ENCODE measurements around the gene HELZ. TPM values are rescaled to one million over a fixed set of nuclear protein-coding genes. Genes with fewer than 3 reads are reported as not detected.
"Not testable (repeated sequence)": the region's sequence is repeated elsewhere in the genome, so short reads cannot be mapped to it uniquely, and the experiment has no call there.

The HELZ gene
- total RNA-seq, 2 donors from 2014 or later: 52.3 to 53.5 TPM

DNA sequence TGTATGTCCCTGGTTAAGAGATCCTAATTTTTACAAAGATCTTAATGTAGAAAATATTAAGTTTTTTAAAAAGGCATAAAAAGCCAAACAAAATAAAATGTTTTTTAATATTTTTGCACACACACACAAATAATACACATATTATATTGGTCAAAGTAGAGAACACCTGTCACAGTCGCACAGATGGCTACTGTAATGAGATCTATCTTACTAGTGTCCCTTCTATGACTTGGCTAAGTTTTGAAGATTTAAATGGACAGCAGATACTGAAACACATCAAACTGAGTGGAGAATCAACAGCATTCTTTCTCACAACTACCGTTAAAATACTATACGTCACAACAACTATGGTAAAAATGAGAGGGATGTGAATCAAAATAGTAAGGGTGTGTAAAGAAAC lies 83.4 kb downstream of the HELZ start:
- intact Hi-C loops (cut with DNase I): no loop called here
- no peak for DNase-seq (ENCODE audit: low spot score)

DNA sequence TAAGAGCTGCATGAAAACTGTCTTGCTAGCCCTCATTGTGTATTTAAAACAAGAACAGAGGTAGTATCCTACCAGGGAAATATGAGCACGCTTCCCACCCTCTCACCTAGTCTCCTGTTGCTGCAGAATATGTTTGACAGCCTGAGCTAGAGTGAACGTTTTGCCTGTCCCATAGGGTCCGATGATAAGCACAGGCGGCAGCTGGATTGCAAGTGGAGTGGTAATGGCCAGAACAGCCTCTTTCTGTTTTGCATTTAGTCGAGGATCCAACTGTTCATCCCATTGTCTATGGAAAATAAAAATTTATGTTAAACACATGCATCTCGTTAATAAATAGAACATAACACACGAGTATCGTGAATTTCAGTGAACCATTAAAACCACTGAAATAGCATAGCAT lies 84.2 kb downstream of the HELZ start:
- intact Hi-C loops (cut with DNase I): loop anchor here in 1 of 2 donors (1.0 kb wide), 1 partner anchor 30 kb away; no protein-coding TSS in a partner anchor

GRCh38 chr17:67157732-67158639 lies 87.0 kb downstream of the HELZ start:
- intact Hi-C loops (cut with DNase I): no loop called here
- DNase-seq (ENCODE audit: low spot score): no peak

More for the DNA sequence above, 84.2 kb downstream of the HELZ start:
- no peak for DNase-seq (ENCODE audit: low spot score)

GRCh38 chr17:67156269-67157199 lies 88.5 kb downstream of the HELZ start:
- no peak for DNase-seq (ENCODE audit: low spot score)
- intact Hi-C loops (cut with DNase I): no loop called here

- DNase-seq (ENCODE audit: low spot score): no peak
- intact Hi-C loops (cut with DNase I): no loop called here
Observed at GRCh38 chr17:67152824-67153223, 92.2 kb downstream of the HELZ start.

DNA sequence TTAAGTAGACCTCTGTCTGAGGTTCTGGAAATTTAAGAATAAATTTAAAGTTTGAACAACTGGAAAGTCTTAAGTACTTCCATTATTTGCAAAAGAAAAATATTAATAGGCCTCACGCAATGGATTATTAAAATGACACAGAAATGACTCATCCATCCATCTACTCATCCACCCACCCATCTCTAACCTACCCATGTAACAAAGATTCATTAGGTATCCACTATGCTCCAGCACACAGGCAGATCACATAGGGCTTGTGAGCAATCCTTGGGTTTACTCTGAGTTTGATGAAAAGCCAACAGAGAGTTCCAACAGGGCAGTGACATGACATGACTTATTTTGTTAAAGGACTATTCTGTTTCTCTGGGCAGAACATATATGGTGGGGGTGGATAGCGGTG lies 93.3 kb downstream of the HELZ start:
- intact Hi-C loops (cut with DNase I): no loop called here
- no peak for DNase-seq (ENCODE audit: low spot score)

GRCh38 chr17:67150826-67151225 lies 94.2 kb downstream of the HELZ start:
- no peak for DNase-seq (ENCODE audit: low spot score)
- intact Hi-C loops (cut with DNase I): no loop called here

GRCh38 chr17:67148352-67148751 lies 96.6 kb downstream of the HELZ start:
- intact Hi-C loops (cut with DNase I): no loop called here
- no peak for DNase-seq (ENCODE audit: low spot score)

GRCh38 chr17:67145183-67145805 lies 99.7 kb downstream of the HELZ start:
- DNase-seq (ENCODE audit: low spot score): no peak
- intact Hi-C loops (cut with DNase I): no loop called here

DNA sequence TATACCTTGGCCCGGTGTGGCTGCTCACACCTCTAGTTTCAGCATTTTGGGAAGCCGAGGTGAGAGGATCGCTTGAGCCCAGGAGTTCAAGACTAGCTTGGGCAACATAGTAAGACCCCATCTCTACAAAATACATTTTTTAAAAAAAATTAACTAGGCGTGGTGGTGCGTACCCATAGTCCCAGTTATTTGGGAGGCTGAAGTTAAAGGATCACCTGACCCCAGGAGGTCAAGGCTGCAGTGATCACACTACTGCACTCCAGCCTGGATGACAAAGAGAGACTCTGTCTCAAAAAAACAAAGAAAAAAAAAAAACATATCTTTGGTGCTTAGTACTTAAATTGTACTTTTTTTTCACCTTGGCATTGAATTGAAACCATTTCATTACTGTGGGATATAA lies 101.7 kb downstream of the HELZ start:
- intact Hi-C loops (cut with DNase I): no loop called here
- DNase-seq (ENCODE audit: low spot score): no peak

- DNase-seq (ENCODE audit: low spot score); intact Hi-C loops (cut with DNase I): not testable (repeated sequence)
Observed at GRCh38 chr17:67142030-67142429, 103.0 kb downstream of the HELZ start.

DNA sequence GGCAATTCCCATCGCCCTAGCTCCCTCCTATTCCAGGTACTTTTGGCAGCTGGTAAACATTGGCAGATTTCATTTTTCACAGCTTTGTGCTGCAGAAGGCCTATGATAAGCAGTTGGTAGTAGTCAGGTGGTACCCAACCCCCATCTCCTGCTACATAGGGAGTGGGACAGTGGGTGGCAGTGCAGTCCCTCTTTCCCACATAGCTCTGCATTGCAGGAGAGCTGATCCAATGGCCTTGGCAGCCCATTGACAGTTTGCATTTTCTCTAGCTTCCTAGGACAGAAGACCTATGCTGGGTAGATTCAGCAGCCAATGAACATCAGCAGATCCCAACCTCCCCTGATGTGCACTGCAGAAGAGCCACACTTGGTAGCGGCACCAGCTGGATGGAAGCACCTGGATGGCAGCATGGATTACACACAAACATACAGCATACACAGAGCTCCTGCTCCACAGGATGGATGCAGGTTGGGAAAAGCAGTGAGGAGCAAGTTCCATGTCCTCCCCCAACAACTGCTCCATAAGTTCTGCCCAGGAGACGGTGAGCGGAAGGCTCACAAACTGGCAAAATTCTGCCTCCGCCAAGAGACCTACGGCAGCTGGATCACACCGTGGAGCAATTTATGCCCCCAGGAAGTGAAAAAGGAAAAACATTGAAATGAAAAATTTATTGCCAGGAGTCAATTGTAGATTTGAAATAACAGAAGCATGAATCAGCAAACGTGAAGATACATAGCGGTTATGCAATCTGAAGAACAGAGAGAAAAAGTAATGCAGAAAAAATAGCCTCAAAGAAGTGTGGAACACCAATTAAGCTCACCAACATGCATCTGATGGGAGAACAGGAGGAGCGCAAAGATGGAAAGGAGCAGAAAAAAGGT lies 105.0 kb downstream of the HELZ start:
- no peak for DNase-seq (ENCODE audit: low spot score)
- intact Hi-C loops (cut with DNase I): no loop called here

DNA sequence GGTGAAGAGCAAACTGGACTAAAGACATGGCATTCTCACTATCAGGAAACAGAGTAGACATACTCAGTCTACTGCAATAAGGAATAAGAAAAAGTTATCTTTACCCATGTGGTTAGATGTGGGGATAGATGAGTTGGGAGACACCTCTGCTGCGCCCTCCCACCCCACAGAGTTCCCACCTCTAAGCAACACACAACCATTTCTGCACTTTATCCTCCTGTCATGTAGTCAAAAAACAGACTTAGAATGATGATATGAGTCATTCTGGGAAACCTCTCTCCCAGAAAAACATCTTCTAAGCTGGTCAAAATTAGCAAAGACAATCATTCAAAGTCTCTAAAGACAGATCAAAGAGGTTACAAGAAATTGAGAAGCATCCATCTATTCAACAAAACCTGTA lies 105.7 kb downstream of the HELZ start:
- DNase-seq (ENCODE audit: low spot score): no peak
- intact Hi-C loops (cut with DNase I): no loop called here

DNA sequence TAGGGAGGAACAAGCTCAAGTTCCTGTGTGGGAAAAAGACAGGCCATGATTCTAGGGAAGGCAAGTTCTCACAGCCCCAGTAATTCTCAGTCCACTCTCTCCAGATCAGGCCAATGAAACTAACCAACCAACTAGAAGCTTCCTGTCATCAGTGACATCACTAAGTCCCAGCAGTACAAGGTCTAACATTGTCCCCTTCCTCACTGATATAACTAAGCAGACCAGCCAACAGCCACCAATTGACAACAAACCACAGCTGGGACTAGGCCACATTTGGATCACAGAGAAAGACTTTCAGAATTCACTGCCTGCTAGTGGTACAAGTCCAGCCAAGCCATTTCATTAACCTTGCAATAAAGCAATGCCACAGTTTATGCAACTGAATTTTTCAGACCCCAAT lies 106.6 kb downstream of the HELZ start:
- no peak for DNase-seq (ENCODE audit: low spot score)
- intact Hi-C loops (cut with DNase I): no loop called here

DNA sequence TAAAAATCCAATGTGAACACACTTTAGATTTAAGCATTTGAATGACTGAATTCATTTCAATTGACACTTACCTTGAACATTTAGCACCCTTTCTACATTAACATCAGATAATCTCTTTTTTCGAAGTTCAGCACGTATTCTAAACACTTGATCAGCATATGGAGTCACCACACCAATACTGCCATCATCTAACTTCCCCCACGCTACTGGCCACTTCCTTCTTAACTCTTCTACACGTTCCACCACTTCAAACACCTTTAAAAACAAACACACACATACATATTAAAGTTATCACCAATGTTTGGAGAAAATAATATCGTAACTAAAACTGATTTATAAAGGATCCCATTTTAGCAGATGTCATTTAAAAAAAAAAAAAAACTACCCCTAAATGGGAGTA lies 107.1 kb downstream of the HELZ start:
- DNase-seq (ENCODE audit: low spot score): no peak
- intact Hi-C loops (cut with DNase I): no loop called here

DNA sequence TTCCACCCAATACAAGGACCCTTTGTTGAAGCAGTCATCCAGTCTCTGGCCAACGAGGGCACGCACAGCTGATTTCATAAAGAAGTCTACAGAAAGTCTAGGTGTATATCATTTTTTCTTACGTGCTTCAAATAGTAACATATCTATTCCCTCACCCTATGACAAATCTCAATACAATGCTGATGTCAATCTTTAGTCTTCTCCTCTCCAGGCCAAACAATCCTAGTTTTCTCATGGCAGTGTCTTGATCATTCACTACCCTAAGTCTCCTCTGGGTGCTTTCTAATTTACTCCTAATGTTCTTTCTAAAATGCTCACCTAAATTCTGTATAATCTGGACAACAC lies 108.0 kb downstream of the HELZ start:
- DNase-seq (ENCODE audit: low spot score): no peak
- intact Hi-C loops (cut with DNase I): no loop called here

GRCh38 chr17:67136191-67137025 lies 108.6 kb downstream of the HELZ start:
- intact Hi-C loops (cut with DNase I): no loop called here
- DNase-seq (ENCODE audit: low spot score): no peak

GRCh38 chr17:67133161-67133560 lies 111.8 kb downstream of the HELZ start:
- no peak for DNase-seq (ENCODE audit: low spot score)
- intact Hi-C loops (cut with DNase I): no loop called here

Data from posterior vena cava (tissue), 2 donors.